Smooth muscle cell (in vitro differentiated cells): ENCODE results near the gene PVALB. TPM values are rescaled to one million over a fixed set of nuclear protein-coding genes. Genes with fewer than 3 reads are reported as not detected.

Experiments used
- DNase-seq: peaks from one replicate; lab custom pipeline; 2025; ENCODE audit not compliant: unreplicated experiment; lab: John Stamatoyannopoulos, UW
- H2AFZ ChIP-seq: fragments of 200-600 bp; sonication (generic); 2 replicates; pipeline ENCODE4 v1.6.0; 2016; ENCODE audit warnings: antibody characterized with exemption, low read depth, mild to moderate bottlenecking
- H3F3A ChIP-seq: fragments of 200-600 bp; sonication (generic); 2 replicates; pipeline ENCODE4 v1.6.0; 2017; ENCODE audit warnings: antibody characterized with exemption, low read depth
- H3K27ac ChIP-seq: fragments of 200-600 bp; sonication (generic); 2 replicates; pipeline ENCODE4 v1.5.1; 2016; ENCODE audit warnings: low read depth, mild to moderate bottlenecking
- H3K27me3 ChIP-seq: fragments of 200-600 bp; sonication (generic); 2 replicates; pipeline ENCODE4 v1.6.1; 2016; ENCODE audit warnings: low read depth, mild to moderate bottlenecking
- H3K36me3 ChIP-seq: fragments of 200-600 bp; sonication (generic); 2 replicates; pipeline ENCODE4 v1.5.1; 2016; ENCODE audit warnings: low read depth
- H3K4me1 ChIP-seq: fragments of 200-600 bp; sonication (generic); 2 replicates; pipeline ENCODE4 v1.5.1; 2016; ENCODE audit warnings: low read depth
- H3K4me2 ChIP-seq: fragments of 200-600 bp; sonication (generic); 2 replicates; pipeline ENCODE4 v1.6.0; 2016; ENCODE audit warnings: mild to moderate bottlenecking
- H3K4me3 ChIP-seq: fragments of 200-600 bp; sonication (generic); 2 replicates; pipeline ENCODE4 v1.5.1; 2016; ENCODE audit warnings: mild to moderate bottlenecking
- H3K79me2 ChIP-seq: fragments of 200-600 bp; sonication (generic); 2 replicates; pipeline ENCODE4 v1.6.0; 2016; ENCODE audit warnings: low read depth, mild to moderate bottlenecking
- H3K9ac ChIP-seq: fragments of 200-600 bp; sonication (generic); 2 replicates; pipeline ENCODE4 v1.6.0; 2016; ENCODE audit warnings: low read depth
- H3K9me3 ChIP-seq: fragments of 200-600 bp; sonication (generic); replicated peaks from 2 replicates; pipeline ENCODE4 v1.5.1; 2016; ENCODE audit warnings: low read depth
- H4K20me1 ChIP-seq: fragments of 200-600 bp; sonication (generic); 2 replicates; pipeline ENCODE4 v1.6.0; 2016; ENCODE audit warnings: low read depth
- WGBS: methylation state at CpG from one replicate; pipeline ENCODE4 v1.1.7; 2016; ENCODE audit warnings: low lambda C conversion rate; 5-methylcytosine and 5-hydroxymethylcytosine counted together
- polyA plus RNA-seq: library from polyadenylated mRNA; unstranded; fragments of >200 nt; fragmentation: Nextera tagmentation; extraction: Ambion mirVana; gene quantifications from 2 replicates; pipeline ENCODE4 v1.2.1, GENCODE V29; 2016
- total RNA-seq: library from RNA; depleted of rRNA; stranded (reverse); fragments of >200 nt; gene quantifications from 2 replicates; pipeline ENCODE4 v1.2.3, GENCODE V29; 2014
- TF ChIP-seq, protein P1 (sequence below): fragments of 200-600 bp; sonication (generic); IDR thresholded peaks from 2 replicates; pipeline ENCODE4 v1.5.1; 2017; ENCODE audit warnings: borderline replicate concordance, mild to moderate bottlenecking, antibody characterized with exemption; ENCODE audit not compliant: insufficient read depth, poor library complexity, severe bottlenecking

PVALB gene
- total and polyA plus RNA-seq, 2 experiments from 2014 or later = not detected

DNA sequence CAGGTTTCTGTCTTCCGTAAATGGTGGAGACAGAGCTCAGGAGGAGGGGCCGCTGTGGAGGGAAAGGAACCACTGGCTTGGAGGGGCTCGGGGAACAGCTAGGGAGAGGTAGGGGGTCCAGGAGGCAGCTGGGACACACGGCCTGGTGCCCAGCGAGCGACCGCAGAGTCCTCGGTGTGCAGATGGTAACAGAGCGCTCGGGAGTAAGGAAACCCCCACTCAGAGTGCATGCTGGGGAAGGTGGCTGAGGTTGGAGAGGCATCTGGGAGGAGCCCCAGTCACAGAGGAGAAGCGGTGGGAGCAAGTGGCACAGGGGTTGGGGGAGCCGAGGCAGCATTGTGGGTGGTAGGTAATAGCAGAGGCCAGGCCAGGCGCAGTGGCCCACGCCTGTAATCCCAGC, 33.2 kb upstream of the PVALB start:
- Histone ChIP-seq H3F3A (no peaks in the 10 kb centered on the region), H3K9me3 (no peaks in the 10 kb centered on the region), H3K4me1 (no peaks in the 10 kb centered on the region), H3K4me2 (no peak overlapping the region), H3K9ac (no peak overlapping the region), H2AFZ (no peak overlapping the region), H3K79me2 (no peaks in the 10 kb centered on the region), H3K36me3 (no peaks in the 10 kb centered on the region), H3K27me3 (peaks cover 35% of the 10 kb centered on the region), H3K4me3 (no peak overlapping the region), H3K27ac (no peak overlapping the region), H4K20me1 (no peaks in the 10 kb centered on the region)
- 95% methylated on average over 14 of the region's 14 CpGs for WGBS
- TF ChIP-seq, protein P1, sequence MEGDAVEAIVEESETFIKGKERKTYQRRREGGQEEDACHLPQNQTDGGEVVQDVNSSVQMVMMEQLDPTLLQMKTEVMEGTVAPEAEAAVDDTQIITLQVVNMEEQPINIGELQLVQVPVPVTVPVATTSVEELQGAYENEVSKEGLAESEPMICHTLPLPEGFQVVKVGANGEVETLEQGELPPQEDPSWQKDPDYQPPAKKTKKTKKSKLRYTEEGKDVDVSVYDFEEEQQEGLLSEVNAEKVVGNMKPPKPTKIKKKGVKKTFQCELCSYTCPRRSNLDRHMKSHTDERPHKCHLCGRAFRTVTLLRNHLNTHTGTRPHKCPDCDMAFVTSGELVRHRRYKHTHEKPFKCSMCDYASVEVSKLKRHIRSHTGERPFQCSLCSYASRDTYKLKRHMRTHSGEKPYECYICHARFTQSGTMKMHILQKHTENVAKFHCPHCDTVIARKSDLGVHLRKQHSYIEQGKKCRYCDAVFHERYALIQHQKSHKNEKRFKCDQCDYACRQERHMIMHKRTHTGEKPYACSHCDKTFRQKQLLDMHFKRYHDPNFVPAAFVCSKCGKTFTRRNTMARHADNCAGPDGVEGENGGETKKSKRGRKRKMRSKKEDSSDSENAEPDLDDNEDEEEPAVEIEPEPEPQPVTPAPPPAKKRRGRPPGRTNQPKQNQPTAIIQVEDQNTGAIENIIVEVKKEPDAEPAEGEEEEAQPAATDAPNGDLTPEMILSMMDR = no peak
- no peak for DNase-seq

DNA sequence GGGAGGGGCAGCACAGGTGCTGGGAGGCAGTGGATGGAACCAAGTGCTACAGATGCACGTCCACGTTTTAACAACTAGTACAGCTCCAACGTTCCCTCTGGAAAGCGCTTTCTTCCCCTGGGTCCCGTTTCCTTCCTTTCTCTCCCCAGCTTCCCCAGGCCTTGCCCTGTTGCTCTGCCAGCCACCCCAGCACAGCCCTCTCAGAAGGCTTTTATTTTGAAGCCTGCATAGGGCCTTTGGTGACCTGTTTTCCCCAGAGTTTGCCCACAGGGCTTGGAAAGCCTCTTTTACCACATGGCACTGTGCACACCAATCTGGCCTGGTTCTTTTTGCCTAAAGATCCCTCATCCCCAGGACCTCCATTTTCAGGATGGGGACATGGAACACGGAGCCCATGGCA, 30.1 kb upstream of the PVALB start:
- TF ChIP-seq, protein P1 = no peak
- Histone ChIP-seq H3K4me1 (no peaks in the 10 kb centered on the region), H3K27me3 (peaks cover 61% of the 10 kb centered on the region), H3K9me3 (no peaks in the 10 kb centered on the region), H3K36me3 (no peaks in the 10 kb centered on the region), H3K9ac (no peak overlapping the region), H3F3A (no peaks in the 10 kb centered on the region), H4K20me1 (no peaks in the 10 kb centered on the region), H3K4me3 (no peak overlapping the region), H3K79me2 (no peaks in the 10 kb centered on the region), H2AFZ (no peak overlapping the region), H3K27ac (no peak overlapping the region), H3K4me2 (no peak overlapping the region)
- 82% methylated on average over 6 of the region's 6 CpGs for WGBS
- DNase-seq = no peak

DNA sequence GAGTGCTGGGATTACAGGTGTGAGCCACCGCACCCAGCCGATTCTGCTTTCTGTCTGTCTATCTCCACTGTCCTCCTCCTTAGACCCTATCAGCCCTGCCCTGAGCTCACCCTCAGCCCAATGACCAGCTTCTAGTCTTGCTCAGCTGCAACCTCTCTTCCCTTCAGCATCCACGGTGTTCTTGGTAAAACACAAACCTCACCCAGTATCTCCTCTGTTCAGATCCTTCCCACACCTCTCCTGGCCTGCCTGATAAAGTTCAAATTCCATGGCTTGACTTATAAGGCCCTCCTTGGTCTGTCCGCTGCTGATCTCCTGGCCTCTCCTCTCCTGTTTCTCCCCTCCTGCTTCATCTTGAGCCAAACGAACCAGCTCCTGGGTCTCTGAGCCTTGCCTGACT, 29.4 kb upstream of the PVALB start:
- Histone ChIP-seq H3K27me3 (peaks cover 63% of the 10 kb centered on the region), H3K79me2 (no peaks in the 10 kb centered on the region)
- WGBS = 86% methylated on average over 5 of the region's 5 CpGs

DNA sequence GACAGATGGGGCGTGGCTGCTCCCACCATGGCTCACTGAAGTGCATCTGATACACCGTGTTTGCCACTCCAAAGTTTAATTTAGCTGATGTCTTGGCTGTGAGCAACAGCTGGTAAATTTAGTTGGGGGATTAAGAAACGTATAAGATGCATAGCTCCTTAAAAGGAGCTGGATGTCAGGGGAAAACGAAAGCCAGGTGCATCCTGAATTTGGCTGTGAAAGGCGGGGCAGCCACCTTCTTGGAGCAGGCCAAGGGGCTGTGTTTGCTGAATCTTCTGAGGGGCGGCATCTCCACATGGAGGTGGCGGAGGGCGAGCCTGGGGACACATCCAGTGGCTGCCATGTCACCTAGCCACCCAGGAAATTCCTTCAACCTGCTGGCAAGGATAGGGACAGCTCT, 23.3 kb upstream of the PVALB start:
- Histone ChIP-seq H2AFZ (no peak overlapping the region), H3K9ac (no peak overlapping the region), H3K4me2 (no peak overlapping the region), H3K36me3 (no peaks in the 10 kb centered on the region), H4K20me1 (no peaks in the 10 kb centered on the region), H3K79me2 (no peaks in the 10 kb centered on the region), H3K27me3 (peaks cover 38% of the 10 kb centered on the region), H3F3A (no peaks in the 10 kb centered on the region), H3K4me1 (no peaks in the 10 kb centered on the region), H3K9me3 (no peaks in the 10 kb centered on the region), H3K4me3 (no peak overlapping the region), H3K27ac (no peak overlapping the region)
- no peak for DNase-seq
- TF ChIP-seq, protein P1 = no peak
- WGBS = 89% methylated on average over 8 of the region's 8 CpGs

More for the DNA sequence above, 29.4 kb upstream of the PVALB start:
- no peak overlapping the region for H3K4me2 ChIP-seq
- no peak overlapping the region for H2AFZ ChIP-seq
- no peak overlapping the region for H3K9ac ChIP-seq
- H3F3A ChIP-seq = no peaks in the 10 kb centered on the region
- H4K20me1 ChIP-seq = no peaks in the 10 kb centered on the region
- H3K9me3 ChIP-seq = no peaks in the 10 kb centered on the region
- no peak for DNase-seq
- TF ChIP-seq, protein P1 = no peak
- no peak overlapping the region for H3K4me3 ChIP-seq
- no peaks in the 10 kb centered on the region for H3K36me3 ChIP-seq
- no peak overlapping the region for H3K27ac ChIP-seq
- H3K4me1 ChIP-seq = no peaks in the 10 kb centered on the region
